ENCODE measurements around the gene IFT122. TPM values are rescaled to one million over a fixed set of nuclear protein-coding genes. Genes with fewer than 3 reads are reported as not detected.
A peak's percentile ranks its signal among the peaks of the same experiment; 100 is the strongest.

IFT122 gene
- total RNA-seq, 4 donors from 2014 or later, result 9.5 to 47.6 (median 24.5) TPM

DNA sequence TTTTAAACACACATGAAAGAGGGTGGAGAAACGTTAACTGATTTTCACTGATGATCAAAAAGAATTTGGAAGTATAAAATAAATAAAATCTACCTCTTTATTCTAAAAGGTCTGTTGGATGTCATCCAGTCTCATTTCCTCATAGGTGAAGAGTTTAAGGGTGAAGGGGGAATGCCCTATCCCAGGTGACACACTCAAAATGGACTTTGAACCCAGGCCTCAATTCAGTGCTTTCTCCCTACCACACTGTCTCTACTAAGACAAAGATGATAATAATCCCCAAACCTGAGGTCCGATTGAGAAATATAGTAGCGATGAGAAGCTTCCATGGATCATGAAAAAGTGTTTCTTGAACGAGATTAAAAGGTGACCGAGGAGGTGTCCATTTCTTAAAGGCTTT, 6.5 kb upstream of the IFT122 start:
- Histone ChIP-seq H3K9me3 (no peaks in the 10 kb centered on the region), H3K4me1 (peaks cover 33% of the 10 kb centered on the region), H3K36me3 (peaks cover 62% of the 10 kb centered on the region), H3K27ac (no peak overlapping the region), H3K27me3 (no peaks in the 10 kb centered on the region), H3K4me3 (no peak overlapping the region)
- DNase-seq (ENCODE audit: low spot score in 2 of 2), result no peak
- 93% methylated on average over 5 of the region's 5 CpGs for WGBS
- TF ChIP-seq POLR2A (IDR thresholded peaks at IDR 0.05) (no peak), EP300 (IDR thresholded peaks at IDR 0.05) (no peak), POLR2AphosphoS5 (IDR thresholded peaks at IDR 0.05) (no peak)
- TF ChIP-seq, protein P1, sequence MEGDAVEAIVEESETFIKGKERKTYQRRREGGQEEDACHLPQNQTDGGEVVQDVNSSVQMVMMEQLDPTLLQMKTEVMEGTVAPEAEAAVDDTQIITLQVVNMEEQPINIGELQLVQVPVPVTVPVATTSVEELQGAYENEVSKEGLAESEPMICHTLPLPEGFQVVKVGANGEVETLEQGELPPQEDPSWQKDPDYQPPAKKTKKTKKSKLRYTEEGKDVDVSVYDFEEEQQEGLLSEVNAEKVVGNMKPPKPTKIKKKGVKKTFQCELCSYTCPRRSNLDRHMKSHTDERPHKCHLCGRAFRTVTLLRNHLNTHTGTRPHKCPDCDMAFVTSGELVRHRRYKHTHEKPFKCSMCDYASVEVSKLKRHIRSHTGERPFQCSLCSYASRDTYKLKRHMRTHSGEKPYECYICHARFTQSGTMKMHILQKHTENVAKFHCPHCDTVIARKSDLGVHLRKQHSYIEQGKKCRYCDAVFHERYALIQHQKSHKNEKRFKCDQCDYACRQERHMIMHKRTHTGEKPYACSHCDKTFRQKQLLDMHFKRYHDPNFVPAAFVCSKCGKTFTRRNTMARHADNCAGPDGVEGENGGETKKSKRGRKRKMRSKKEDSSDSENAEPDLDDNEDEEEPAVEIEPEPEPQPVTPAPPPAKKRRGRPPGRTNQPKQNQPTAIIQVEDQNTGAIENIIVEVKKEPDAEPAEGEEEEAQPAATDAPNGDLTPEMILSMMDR (IDR thresholded peaks at IDR 0.05), result no peak

DNA sequence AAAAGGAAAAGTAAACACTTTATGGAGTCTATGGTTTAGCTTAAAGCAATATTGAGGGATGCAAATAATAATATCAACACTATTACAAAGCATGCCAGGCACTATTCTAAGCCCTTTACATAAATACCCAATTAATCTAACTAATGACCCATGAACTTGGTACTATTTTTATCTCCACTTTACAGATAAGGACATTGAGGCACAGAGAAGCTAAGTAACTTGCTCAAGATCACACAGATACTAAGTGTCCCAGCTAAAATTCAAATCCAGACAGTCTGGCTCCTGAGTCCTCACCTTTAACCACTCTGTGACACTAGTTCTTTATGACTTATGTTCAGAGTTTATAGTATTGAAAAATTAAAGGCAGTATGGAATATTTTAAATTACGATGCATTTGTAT, 5.9 kb upstream of the IFT122 start:
- DNase-seq (ENCODE audit: low spot score in 2 of 2), result no peak
- no peaks in the 10 kb centered on the region for H3K9me3 ChIP-seq
- no peaks in the 10 kb centered on the region for H3K27me3 ChIP-seq
- H3K36me3 ChIP-seq, result peaks cover 62% of the 10 kb centered on the region
- WGBS, result 96% methylated on average over 1 of the region's 1 CpG
- TF ChIP-seq EP300 (IDR thresholded peaks at IDR 0.05) (no peak), POLR2AphosphoS5 (IDR thresholded peaks at IDR 0.05) (no peak)
- TF ChIP-seq, protein P1 (IDR thresholded peaks at IDR 0.05), result no peak
- no peak overlapping the region for H3K27ac ChIP-seq
- H3K4me3 ChIP-seq, result no peak overlapping the region
- H3K4me1 ChIP-seq, result peaks cover 33% of the 10 kb centered on the region

DNA sequence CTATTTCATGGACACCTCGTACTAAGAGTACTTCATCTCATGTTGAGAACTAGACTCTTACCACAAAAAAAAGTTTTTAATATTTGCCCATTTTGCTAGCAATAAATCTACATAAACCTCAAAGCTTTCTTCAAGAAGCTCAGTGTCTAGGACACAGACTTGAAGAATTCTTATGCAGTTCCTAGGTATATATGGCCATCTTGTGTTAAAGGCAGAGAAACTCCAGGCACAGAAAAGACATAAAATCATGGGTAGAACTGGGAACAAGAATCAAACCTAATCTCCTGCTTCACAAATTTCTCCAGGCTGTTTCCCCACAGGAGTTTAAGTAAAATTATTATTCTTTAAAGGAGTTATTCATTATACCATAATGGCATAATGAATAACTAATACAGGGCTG, 4.7 kb upstream of the IFT122 start:
- Histone ChIP-seq H3K4me3 (no peak overlapping the region), H3K27me3 (no peaks in the 10 kb centered on the region), H3K4me1 (peaks cover 31% of the 10 kb centered on the region), H3K27ac (no peak overlapping the region), H3K36me3 (peaks cover 60% of the 10 kb centered on the region), H3K9me3 (no peaks in the 10 kb centered on the region)
- no peak for DNase-seq (ENCODE audit: low spot score in 2 of 2)
- 79% methylated on average over 1 of the region's 1 CpG for WGBS
- TF ChIP-seq EP300 (IDR thresholded peaks at IDR 0.05), result no peak
- TF ChIP-seq, protein P1 (IDR thresholded peaks at IDR 0.05), result no peak
- no peak for TF ChIP-seq POLR2AphosphoS5 (IDR thresholded peaks at IDR 0.05)

DNA sequence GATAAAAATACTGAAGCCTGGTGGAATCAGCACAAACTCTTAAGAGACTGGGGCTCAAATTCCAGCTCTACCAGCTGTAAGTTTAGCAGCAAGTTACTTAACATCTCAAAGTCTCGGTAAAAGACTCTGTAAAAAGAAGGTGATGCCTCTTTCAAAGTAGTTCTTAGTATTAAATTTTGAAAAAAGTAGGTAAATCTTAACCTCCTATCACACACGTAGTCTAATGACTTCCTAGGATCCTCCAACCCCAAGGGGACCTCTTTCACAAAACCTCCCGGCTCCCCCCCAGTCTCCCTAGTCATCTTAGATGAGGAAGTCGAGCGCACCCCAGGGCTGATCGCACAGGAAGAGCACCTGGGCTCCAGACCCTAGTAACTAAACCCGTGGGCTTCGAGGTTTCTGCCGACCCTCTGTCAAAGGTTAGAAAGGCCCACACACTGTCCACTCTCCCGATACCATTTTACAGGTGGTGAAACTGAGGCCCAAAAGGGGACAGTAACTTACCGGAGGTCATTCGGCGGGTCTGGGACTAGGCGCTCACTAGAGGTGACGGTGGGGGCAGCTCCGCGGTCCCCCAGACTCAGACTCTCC, 703 bp upstream of the IFT122 start:
- 0% methylated on average over 10 of the region's 17 CpGs for WGBS
- TF ChIP-seq, protein P1 (IDR thresholded peaks at IDR 0.05), result no peak
- no peak for TF ChIP-seq POLR2A (IDR thresholded peaks at IDR 0.05)
- no peak for TF ChIP-seq POLR2AphosphoS5 (IDR thresholded peaks at IDR 0.05)
- TF ChIP-seq EP300 (IDR thresholded peaks at IDR 0.05), result no peak
- Histone ChIP-seq H3K9me3 (no peaks in the 10 kb centered on the region), H3K4me1 (peaks cover 64% of the 10 kb centered on the region), H3K36me3 (peaks cover 23% of the 10 kb centered on the region), H3K4me3 (peak overlapping the region; percentile 61), H3K27ac (peak overlapping the region; percentile 95), H3K27me3 (no peaks in the 10 kb centered on the region)
- peak; percentile 78 to 83 for DNase-seq (ENCODE audit: low spot score in 2 of 2)

DNA sequence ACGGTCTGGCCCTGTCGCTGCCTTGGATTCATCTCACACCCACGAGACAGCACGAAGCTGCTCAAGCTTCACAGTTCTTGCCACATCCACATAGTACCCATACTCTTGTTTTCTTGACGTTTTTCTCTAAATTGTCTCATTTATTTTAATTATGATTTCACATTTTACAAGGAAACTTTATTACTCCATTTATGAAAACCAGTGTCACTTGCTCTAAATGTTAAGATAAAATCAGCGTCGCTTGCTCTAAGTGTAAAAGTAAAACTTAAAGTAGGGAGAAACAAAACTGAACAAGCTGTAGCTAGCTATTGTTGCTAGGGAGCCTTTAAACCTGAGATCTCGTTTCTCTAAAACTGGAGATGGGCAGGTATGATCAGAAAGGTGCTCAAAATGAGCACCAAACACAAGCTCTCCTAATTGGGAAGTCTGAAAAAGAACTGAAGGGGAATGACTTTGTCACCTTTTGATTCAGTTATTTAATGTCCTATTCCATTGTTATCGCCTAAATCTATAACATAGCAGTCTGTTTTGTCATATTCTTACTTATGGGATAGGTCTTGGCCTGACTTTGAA, 680 bp downstream of the IFT122 start:
- peaks cover 58% of the 10 kb centered on the region for H3K4me1 ChIP-seq
- H3K36me3 ChIP-seq, result peaks cover 21% of the 10 kb centered on the region
- WGBS, result 3% methylated on average over 9 of the region's 9 CpGs
- TF ChIP-seq, protein P1 (IDR thresholded peaks at IDR 0.05), result no peak
- TF ChIP-seq POLR2AphosphoS5 (IDR thresholded peaks at IDR 0.05), result no peak
- no peak for TF ChIP-seq POLR2A (IDR thresholded peaks at IDR 0.05)
- TF ChIP-seq EP300 (IDR thresholded peaks at IDR 0.05), result no peak
- peak overlapping the region; percentile 61 for H3K4me3 ChIP-seq
- H3K27me3 ChIP-seq, result no peaks in the 10 kb centered on the region
- H3K9me3 ChIP-seq, result no peaks in the 10 kb centered on the region
- H3K27ac ChIP-seq, result peak overlapping the region; percentile 95
- DNase-seq (ENCODE audit: low spot score in 2 of 2), result no peak
